Measurements from ENCODE around the gene C17orf114.
"Not testable (repeated sequence)": the region's sequence is repeated elsewhere in the genome, so short reads cannot be mapped to it uniquely, and the experiment has no call there.

Gene C17orf114

GRCh38 chr17:4802228-4802627 lies at the start of gene C17orf114:
C17orf114 (minus strand) TSS chr17:4802328.
- no peak for DNase-seq (ENCODE audit: low read depth in 2 of 3, low spot score in 1 of 3)

GRCh38 chr17:4851084-4851483 lies 49.0 kb upstream of the C17orf114 start:
- no peak for DNase-seq (ENCODE audit: low read depth in 2 of 3, low spot score in 1 of 3)

GRCh38 chr17:4850246-4850645 lies 48.1 kb upstream of the C17orf114 start:
- no peak for DNase-seq (ENCODE audit: low read depth in 2 of 3, low spot score in 1 of 3)

- DNase-seq (ENCODE audit: low read depth in 2 of 3, low spot score in 1 of 3): no peak
These were observed 46.9 kb upstream of the C17orf114 start for GRCh38 chr17:4849011-4849536.

- no peak for DNase-seq (ENCODE audit: low read depth in 2 of 3, low spot score in 1 of 3)
These were observed 44.7 kb upstream of the C17orf114 start for GRCh38 chr17:4846635-4847390.

- DNase-seq (ENCODE audit: low read depth in 2 of 3, low spot score in 1 of 3): no peak
These were observed 43.0 kb upstream of the C17orf114 start for GRCh38 chr17:4845118-4845517.

GRCh38 chr17:4843321-4844000 lies 41.3 kb upstream of the C17orf114 start:
- DNase-seq (ENCODE audit: low read depth in 2 of 3, low spot score in 1 of 3): no peak

GRCh38 chr17:4842376-4842775 lies 40.2 kb upstream of the C17orf114 start:
- no peak for DNase-seq (ENCODE audit: low read depth in 2 of 3, low spot score in 1 of 3)

GRCh38 chr17:4840893-4841242 lies 38.7 kb upstream of the C17orf114 start:
- peak in 1 of 3 donors; percentile 12 for DNase-seq (ENCODE audit: low read depth in 2 of 3, low spot score in 1 of 3)

GRCh38 chr17:4839965-4840892 lies 38.1 kb upstream of the C17orf114 start:
- no peak for DNase-seq (ENCODE audit: low read depth in 2 of 3, low spot score in 1 of 3)

GRCh38 chr17:4839221-4839620 lies 37.1 kb upstream of the C17orf114 start:
- DNase-seq (ENCODE audit: low read depth in 2 of 3, low spot score in 1 of 3): no peak

- DNase-seq (ENCODE audit: low read depth in 2 of 3, low spot score in 1 of 3): no peak
These were observed 36.2 kb upstream of the C17orf114 start for GRCh38 chr17:4838309-4838785.

- DNase-seq (ENCODE audit: low read depth in 2 of 3, low spot score in 1 of 3): no peak
These were observed 35.6 kb upstream of the C17orf114 start for GRCh38 chr17:4837471-4838308.

- no peak for DNase-seq (ENCODE audit: low read depth in 2 of 3, low spot score in 1 of 3)
These were observed 34.1 kb upstream of the C17orf114 start for GRCh38 chr17:4836221-4836620.

- no peak for DNase-seq (ENCODE audit: low read depth in 2 of 3, low spot score in 1 of 3)
These were observed 32.5 kb upstream of the C17orf114 start for GRCh38 chr17:4834681-4835020.

- DNase-seq (ENCODE audit: low read depth in 2 of 3, low spot score in 1 of 3): no peak
These were observed 32.0 kb upstream of the C17orf114 start for GRCh38 chr17:4833941-4834680.

- peak; percentile 66 to 82 (median 81) for DNase-seq (ENCODE audit: low read depth in 2 of 3, low spot score in 1 of 3)
These were observed 31.2 kb upstream of the C17orf114 start, which contains the start of gene MINK1 for GRCh38 chr17:4833178-4833940. MINK1 (plus strand) TSS chr17:4833340; CDS start chr17:4833584, 244 bp downstream.

- not testable (repeated sequence) for DNase-seq (ENCODE audit: low read depth in 2 of 3, low spot score in 1 of 3)
These were observed 30.7 kb upstream of the C17orf114 start for GRCh38 chr17:4832829-4833177.

GRCh38 chr17:4827399-4827798 lies 25.3 kb upstream of the C17orf114 start:
- no peak for DNase-seq (ENCODE audit: low read depth in 2 of 3, low spot score in 1 of 3)

Data from stimulated activated CD4-positive, alpha-beta T cell treated with anti-CD3 and anti-CD28 coated beads, Interleukin-12 subunit alpha, Interleukin-12 subunit beta, amount 100 ng/mL, for 48 hours (primary cell).